Ishikawa (cell line): ENCODE data around the gene GRIK4.

ENCODE experiments used
- CEBPB ChIP-seq: IDR thresholded peaks from 2 replicates; pipeline ENCODE4 v1.6.1; 2012
- CREB1 ChIP-seq: IDR thresholded peaks from 2 replicates; pipeline ENCODE4 v1.6.1; 2012; ENCODE audit warnings: low read depth
- EGR1 ChIP-seq: IDR thresholded peaks from 2 replicates; pipeline ENCODE4 v1.6.1; 2012
- EP300 ChIP-seq: IDR thresholded peaks from 2 replicates; pipeline ENCODE4 v1.6.1; 2012; ENCODE audit warnings: borderline replicate concordance
- FOXM1 ChIP-seq: IDR thresholded peaks from 2 replicates; pipeline ENCODE4 v1.6.1; 2012; ENCODE audit warnings: low read depth, borderline replicate concordance
- NFIC ChIP-seq: IDR thresholded peaks from 2 replicates; pipeline ENCODE4 v1.6.1; 2012
- RAD21 ChIP-seq: IDR thresholded peaks from 2 replicates; pipeline ENCODE4 v1.6.1; 2012; ENCODE audit warnings: low read depth
- TAF1 ChIP-seq: IDR thresholded peaks from 2 replicates; pipeline ENCODE4 v1.6.1; 2012; ENCODE audit warnings: low read depth, mild to moderate bottlenecking
- TCF12 ChIP-seq: IDR thresholded peaks from 2 replicates; pipeline ENCODE4 v1.6.1; 2012; ENCODE audit warnings: low read depth
- TEAD4 ChIP-seq: IDR thresholded peaks from 2 replicates; pipeline ENCODE4 v1.6.1; 2012
- YY1 ChIP-seq: IDR thresholded peaks from 2 replicates; pipeline ENCODE4 v1.6.1; 2012; ENCODE audit warnings: low read depth
- ZBTB7A ChIP-seq: IDR thresholded peaks from 2 replicates; pipeline ENCODE4 v1.6.1; 2012; ENCODE audit warnings: low read depth
- TF ChIP-seq, protein P1 (sequence below): IDR thresholded peaks from 2 replicates; pipeline ENCODE4 v1.6.1; 2012
- TF ChIP-seq, protein P2 (sequence below): IDR thresholded peaks from 2 replicates; pipeline ENCODE4 v1.6.1; 2012
- TF ChIP-seq, protein P3 (sequence below): IDR thresholded peaks from 2 replicates; pipeline ENCODE4 v1.6.1; 2012; ENCODE audit warnings: low read depth, mild to moderate bottlenecking

GRIK4 gene

DNA sequence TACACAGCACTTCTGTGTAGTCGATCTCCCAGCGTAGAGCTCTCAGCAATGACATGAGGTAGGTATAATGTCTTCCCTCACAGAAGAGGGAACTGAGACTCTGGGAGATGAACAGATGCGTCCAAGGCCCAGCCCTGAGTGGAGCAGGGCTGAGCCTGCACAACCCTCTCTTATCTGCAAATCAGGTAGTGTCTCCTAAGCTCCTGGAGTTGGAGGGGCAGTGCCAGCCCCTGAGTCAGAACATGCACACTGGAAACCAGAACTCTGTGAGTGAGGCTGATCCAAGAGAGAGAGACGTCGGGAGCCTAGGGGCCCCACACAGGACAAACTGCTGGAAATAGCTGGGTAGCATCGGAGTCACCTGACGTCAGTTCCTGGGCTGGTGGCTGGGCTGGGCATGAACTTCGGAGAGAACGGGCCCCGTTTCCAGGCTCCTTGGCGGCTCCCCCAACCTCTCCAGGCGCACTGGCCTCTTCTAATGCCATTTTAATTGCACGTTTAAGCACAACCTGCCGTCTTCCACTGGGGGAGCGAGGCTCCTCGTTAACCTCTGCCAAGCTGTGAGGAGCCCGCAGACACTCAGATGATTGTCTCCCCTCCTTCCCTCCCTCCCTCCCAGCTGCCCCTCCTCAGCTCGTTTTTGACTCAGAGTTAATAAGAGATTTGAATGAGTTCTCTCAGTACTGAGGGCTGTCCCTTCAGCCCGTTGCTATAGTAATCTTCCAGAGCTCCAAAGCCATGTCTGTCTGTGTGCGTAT, 321.1 kb downstream of the GRIK4 start:
- TF ChIP-seq NFIC (no peak), FOXM1 (no peak), EP300 (no peak), EGR1 (no peak), CREB1 (no peak), RAD21 (no peak), ZBTB7A (no peak), CEBPB (no peak), TAF1 (no peak), TEAD4 (no peak), YY1 (no peak), TCF12 (no peak)
- TF ChIP-seq, protein P1, sequence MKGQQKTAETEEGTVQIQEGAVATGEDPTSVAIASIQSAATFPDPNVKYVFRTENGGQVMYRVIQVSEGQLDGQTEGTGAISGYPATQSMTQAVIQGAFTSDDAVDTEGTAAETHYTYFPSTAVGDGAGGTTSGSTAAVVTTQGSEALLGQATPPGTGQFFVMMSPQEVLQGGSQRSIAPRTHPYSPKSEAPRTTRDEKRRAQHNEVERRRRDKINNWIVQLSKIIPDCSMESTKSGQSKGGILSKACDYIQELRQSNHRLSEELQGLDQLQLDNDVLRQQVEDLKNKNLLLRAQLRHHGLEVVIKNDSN, result no peak
- TF ChIP-seq, protein P2, sequence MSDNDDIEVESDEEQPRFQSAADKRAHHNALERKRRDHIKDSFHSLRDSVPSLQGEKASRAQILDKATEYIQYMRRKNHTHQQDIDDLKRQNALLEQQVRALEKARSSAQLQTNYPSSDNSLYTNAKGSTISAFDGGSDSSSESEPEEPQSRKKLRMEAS, result no peak
- TF ChIP-seq, protein P3, sequence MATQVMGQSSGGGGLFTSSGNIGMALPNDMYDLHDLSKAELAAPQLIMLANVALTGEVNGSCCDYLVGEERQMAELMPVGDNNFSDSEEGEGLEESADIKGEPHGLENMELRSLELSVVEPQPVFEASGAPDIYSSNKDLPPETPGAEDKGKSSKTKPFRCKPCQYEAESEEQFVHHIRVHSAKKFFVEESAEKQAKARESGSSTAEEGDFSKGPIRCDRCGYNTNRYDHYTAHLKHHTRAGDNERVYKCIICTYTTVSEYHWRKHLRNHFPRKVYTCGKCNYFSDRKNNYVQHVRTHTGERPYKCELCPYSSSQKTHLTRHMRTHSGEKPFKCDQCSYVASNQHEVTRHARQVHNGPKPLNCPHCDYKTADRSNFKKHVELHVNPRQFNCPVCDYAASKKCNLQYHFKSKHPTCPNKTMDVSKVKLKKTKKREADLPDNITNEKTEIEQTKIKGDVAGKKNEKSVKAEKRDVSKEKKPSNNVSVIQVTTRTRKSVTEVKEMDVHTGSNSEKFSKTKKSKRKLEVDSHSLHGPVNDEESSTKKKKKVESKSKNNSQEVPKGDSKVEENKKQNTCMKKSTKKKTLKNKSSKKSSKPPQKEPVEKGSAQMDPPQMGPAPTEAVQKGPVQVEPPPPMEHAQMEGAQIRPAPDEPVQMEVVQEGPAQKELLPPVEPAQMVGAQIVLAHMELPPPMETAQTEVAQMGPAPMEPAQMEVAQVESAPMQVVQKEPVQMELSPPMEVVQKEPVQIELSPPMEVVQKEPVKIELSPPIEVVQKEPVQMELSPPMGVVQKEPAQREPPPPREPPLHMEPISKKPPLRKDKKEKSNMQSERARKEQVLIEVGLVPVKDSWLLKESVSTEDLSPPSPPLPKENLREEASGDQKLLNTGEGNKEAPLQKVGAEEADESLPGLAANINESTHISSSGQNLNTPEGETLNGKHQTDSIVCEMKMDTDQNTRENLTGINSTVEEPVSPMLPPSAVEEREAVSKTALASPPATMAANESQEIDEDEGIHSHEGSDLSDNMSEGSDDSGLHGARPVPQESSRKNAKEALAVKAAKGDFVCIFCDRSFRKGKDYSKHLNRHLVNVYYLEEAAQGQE, result no peak

DNA sequence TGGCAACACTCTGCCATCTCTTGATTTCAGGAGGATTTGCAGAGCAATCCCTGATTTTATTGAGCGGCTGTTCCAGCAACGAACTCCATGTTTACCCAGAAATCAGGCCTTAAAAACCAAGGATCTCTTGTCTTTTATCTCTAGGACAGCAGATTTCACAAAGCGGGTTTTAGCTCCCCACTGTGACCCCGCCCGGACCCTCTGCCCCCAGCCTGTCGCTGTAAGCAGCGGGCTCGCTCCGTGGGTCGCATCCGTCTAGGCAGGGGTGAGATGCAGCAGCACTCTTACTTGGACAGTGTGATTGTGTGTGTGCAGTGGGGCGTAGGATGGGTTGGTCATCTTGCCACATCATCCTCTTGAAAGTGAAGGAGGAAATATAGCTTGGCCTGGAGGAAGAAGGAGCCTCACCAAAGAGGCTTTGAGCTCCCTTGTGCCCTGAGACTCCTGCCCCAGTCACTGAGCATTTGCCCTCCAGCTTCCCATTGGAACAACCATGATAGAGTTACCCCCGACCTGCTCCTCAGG, 323.2 kb downstream of the GRIK4 start:
- TF ChIP-seq FOXM1 (no peak), TCF12 (no peak), YY1 (no peak), EP300 (no peak), CREB1 (no peak), NFIC (no peak), RAD21 (no peak), TEAD4 (no peak), TAF1 (no peak), EGR1 (no peak), ZBTB7A (no peak), CEBPB (no peak)
- TF ChIP-seq, protein P2, result no peak
- TF ChIP-seq, protein P3, result no peak
- TF ChIP-seq, protein P1, result no peak

DNA sequence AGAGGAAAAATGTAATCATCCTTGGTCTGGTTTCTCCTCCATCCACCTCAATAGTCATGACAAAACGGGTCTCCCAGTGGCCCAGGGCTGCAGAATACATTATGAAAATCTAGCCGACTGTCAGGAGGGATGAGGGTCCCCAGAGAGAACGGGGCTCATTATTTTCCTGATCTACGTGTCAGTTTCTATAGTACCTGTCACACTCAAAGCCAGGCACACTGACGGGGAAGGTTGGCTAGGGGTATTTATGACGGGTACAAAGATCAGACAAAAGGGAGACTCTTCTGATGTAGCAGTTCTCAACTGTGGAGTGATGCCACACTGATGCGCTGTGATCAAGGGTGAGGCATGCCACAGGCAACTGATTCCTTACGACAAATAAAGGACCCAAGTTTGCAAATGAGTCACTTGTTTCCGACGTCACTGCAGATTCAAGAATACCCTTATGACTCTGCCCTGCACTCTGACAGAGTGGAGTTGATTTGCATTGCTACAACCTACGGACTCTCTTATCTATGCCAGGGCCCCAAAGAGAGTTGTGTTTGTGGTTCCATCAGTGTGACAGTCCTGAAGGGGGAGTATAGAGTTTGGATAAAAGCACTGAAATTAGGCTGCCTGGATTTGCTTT, 324.2 kb downstream of the GRIK4 start:
- TF ChIP-seq FOXM1 (no peak), RAD21 (no peak), CEBPB (no peak), TAF1 (no peak)
- TF ChIP-seq, protein P2, result no peak

DNA sequence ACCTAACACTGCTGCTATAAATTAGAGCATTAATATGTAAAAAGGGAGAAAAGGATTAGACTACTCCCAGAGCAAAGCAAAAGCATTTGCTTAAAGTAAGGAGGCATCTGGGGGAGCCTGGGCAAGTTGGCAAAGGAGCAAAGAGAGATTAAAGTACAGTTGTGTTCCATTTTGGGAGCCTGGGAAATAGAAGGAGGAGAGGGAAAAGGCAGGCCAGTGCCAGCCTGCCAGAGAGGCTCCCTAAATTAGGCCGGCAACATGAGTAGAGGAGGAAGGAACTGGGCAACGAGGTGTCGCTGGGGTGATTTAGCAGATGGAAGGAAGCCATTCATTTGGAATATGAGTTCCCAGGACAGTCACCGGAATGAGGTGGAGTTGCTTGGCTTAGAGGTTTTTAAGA, 326.1 kb downstream of the GRIK4 start:
- TF ChIP-seq NFIC (no peak), FOXM1 (no peak)

DNA sequence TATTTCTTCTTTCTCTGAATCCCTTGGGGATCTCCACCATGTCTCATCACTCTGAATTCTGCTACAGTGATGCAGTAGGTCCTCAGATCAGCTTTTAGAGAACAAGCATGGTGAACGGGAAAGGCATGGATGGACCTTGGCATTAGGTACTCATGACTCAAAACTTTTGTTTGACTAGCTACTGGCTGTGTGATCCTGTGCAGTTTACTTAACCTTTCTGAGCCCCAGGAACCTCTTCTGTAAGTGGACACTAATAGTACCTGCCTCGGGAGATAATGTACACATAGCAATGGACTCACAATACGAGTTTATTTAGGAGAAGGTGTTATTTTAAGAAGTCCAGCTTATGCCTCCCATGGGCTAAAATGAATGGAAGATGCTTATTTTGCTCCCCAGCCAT, 327.7 kb downstream of the GRIK4 start:
- TF ChIP-seq TAF1 (no peak), CEBPB (no peak), YY1 (no peak)

DNA sequence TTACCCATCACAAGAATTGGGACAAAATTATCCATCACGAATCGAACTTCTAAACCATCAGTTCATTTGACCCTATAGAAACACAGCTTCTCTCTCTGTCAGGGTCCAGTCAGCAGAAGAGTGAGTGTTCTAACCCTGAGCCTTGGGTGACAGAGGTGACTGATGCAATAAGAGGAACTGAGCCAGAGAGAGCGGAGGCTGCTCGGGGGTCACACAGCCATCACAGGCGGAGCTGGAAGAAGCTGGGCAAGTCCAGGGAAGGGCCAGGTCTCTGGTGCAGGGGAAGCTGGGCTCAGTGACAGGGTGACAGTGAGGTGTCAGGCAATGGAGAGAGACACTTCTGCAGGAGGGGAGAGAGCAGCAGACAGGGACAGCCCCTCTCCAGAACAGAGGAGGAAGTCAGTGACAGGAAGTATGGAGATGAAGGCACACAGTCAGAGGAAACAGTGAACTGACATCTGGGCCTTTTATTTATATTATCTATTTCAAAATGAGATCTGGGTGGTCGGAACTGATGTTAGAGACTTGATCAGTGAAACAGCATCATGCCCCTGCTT, 328.4 kb downstream of the GRIK4 start:
- TF ChIP-seq TEAD4, result no peak
- TF ChIP-seq, protein P3, result no peak
- TF ChIP-seq EGR1, result no peak
- TF ChIP-seq EP300, result no peak
- TF ChIP-seq TAF1, result no peak
- TF ChIP-seq NFIC, result no peak
- no peak for TF ChIP-seq TCF12
